Fibroblast of skin of right biceps (primary cell): ENCODE data around the gene NR1D1.

Experiments used
- DNase-seq: peaks from one replicate; pipeline ENCODE4 v3.0.0-alpha.2; 2013

NR1D1 gene

DNA sequence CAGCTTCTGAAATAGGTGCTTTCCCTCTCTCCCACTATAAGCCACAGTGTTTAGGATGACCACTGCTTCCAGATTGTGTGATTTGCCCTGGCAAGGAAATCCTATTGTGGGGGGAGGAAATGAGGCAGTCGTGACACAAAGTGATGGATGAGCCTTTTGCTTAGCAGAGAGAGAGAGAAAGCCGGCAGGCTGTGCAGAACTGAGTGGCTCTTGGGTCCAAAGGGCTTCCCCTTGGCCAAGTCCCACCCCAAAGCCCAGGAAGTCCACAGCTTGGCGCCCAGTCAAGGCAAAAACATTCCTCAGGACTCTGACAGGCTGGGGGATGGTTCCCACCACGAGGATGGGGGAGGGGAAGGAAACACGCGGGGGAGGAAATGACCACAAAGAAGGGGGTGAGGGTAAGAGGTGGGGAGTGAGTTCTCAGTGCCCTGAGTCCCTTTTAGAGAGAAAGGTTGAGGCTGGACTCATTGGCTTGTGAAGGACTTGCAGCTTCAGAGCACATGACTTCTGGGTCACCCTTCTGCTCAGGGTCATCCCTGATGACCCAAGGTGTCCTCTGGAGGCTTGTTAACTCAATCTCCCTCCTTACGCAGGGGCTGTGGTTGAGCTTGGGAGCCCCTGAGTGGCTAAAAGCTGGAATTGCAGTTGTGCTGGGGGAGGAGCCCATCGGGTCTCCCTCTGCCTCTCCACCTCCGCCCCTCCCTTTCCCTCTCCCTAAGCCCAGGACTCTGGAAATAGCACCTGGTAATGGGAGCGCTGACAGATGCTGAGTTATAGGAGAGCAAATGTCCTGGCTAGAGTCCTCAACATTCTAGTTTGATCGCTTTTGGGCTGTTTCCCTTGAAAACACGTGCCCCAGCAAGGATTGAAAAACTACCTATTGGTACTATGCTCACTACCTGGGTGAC lies 11.1 kb upstream of the NR1D1 start:
- peak; percentile 95 for DNase-seq

DNA sequence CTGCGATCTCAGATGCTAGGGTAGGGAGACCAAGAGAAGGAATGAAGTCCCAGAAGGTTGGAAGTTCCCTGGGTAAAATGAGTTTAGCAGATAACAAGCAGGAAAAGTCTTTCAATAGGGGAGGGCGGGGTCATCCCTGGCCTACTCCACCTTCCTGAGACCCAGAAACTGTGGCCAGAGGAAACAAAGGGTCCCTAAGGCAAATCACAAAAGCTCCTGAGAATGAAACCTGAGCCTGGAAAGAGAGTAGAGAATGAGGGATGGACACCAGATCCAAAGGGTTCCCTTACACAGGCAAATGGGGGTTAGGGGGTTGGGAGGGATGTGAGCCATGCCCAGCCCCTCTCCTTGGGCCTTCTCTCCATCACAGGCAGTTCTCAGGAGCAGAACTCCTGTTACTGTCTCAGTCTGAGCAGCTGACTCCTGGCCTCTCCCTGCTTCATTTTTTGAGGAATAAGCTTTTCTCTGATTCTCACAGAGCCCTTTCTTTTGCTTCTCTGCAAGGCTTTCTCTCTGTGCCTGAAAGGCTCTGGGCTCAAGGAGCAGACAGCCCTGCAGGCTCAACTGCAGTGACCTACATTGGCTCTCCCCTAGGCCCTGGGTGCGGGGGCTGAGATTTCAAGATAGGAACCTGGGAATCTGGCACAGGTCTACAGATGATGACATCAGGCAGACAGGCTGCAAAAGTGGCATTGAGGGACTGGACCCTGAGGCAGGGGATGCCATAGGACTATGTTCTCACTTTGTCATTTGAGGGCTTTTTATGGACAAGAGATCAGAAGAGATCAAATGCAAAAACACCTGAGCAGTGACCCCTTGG lies 9.8 kb upstream of the NR1D1 start:
- DNase-seq, result no peak

DNA sequence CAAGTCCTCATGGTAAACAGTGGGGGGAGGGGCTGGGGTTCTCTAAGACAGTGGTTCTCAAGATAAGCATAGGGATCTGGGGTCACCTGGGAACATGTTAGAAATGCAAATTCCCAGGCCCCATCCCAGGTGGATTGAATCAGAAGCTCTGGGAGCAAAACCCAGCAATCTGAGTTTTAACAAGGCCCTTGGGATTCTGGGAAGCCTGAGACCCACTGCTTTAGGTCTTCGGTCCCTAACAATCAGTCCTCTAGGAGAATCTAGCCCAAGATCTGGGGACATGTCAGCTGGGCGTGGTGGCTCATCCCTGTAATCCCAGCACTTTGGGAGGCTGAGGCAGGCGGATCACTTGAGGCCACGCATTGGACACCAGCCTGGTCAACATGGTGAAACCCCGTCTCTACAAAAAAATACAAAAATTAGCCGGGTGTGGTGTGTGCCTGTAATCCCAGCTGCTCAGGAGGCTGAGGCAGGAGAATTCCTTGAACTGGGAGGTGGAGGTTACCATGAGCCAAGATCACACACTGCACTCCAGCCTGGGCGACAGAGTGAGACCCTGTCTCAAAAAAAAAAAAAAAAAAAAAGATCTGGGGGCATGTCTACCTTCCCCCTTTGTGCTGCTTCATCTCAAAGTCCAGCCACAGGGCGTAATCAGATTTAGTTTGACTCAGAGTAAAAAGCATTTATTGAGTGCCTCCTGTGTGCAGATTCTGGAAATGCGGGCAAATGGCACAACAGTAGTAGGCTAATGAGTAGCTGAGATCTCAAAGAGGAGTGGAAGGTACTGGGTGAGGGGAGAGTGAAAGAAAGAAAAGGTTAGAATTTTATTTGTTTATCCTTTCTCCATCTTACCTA lies 8.8 kb upstream of the NR1D1 start:
- peak; percentile 33 for DNase-seq

DNA sequence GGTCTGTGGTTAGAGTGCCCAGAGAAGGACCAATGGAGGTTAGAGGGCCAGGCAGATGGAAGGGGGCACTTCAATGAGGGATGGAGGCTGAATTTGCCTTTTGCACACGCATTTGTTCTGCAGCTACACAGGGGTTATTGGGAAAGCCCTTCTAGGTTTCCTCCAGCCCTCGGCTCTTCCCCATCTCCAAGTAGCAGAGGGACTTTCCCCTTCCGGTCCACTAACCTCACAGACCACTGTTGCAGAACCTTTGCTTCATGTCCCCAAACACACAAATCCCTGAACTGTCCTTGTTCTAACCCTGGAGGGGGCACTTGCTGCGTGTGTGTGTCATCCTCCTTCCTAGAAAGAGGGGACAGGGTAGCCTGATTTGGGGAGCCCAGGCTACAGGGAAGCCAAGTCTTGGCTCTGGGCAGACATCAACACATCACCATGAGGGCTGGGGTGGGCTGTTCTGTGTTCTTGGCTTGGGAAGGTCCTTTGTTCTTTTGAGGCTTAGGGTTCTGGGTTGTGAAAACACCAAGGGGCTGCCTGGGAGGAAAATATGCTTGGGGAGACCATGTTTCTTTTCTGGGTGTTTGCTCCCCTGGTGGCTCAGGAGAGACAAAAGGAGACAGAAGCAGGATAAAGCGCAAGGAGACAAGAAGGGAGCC lies 7.3 kb upstream of the NR1D1 start:
- peak; percentile 37 for DNase-seq

DNA sequence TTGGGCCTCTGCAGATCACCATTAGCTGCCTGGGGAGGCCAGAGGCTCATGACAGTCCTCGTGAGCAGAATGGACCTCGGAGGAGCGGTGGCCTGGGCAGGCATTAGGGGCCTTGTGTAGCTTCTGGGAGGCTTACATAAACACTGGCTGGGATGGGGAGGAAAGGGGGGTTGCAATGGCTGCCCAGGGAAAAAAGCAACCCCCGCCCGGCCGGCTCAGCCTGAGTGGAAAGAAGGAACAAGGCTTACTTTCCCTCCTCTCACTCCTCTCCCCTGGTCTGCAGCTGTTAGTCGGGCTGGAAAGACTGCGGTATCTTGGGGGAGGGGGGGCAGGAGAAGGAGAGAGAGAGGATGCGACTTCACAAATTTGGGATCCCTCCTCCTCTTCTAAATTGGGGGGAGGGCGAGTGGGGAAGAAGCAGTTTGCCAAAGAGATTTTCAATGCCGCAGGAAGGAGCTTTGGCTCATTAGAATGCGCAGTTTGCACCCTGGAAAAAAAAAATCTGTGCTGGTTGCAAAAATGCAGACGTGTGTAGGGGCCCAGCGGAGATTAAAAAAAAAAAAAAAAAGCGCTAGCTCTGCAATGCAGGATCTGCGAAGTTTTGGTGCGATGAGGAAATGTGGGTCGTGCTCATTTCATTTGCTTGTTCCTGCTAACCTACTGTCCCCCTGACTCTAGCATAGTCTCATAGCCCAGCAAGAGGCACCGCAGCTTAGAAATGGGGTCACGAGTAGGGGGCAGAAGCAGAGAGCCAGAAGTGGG lies 6.6 kb upstream of the NR1D1 start:
- DNase-seq, result peak; percentile 75

DNA sequence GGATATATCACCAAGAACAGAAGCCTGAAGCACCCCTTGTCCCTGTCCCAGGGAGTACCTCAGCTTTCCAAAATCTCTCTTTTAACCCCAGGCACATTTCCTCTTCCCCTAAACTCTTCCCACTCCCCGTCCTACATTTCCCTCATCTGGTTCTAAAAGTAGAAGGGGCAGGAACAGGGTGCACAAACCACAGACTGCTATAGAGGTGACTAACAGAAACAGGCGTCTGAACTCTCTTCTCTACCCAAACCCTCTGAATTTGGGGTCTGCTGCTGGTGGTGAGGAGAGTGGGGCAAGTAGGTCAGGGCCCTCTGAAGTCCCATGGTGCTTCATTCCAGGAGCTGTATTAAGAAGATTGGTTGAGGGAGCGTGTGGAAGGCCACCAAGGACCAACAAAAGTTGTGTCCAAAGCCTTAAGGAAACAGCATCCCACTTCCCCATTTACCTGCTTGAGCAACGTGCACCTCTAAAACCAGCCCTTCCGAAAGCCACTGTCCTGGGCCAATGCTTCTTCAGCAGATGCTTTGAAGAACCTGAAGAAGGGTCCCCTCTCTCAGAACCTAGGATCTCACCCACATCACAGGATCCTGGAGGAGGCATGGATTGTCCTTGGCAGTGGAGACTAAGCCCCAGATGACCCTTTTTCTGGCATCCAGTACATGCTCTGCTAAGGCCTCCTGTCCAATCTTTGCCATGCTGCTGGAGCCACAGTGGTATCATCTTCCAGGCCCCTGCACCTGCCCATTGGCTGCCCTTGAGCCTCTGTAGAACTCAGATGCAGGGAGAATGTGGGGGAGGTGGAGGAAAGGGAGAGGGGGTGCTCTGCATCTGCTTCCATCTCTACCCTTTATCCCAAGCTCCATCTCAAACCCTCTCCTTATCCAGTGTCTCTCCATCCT lies 5.7 kb upstream of the NR1D1 start:
- no peak for DNase-seq

DNA sequence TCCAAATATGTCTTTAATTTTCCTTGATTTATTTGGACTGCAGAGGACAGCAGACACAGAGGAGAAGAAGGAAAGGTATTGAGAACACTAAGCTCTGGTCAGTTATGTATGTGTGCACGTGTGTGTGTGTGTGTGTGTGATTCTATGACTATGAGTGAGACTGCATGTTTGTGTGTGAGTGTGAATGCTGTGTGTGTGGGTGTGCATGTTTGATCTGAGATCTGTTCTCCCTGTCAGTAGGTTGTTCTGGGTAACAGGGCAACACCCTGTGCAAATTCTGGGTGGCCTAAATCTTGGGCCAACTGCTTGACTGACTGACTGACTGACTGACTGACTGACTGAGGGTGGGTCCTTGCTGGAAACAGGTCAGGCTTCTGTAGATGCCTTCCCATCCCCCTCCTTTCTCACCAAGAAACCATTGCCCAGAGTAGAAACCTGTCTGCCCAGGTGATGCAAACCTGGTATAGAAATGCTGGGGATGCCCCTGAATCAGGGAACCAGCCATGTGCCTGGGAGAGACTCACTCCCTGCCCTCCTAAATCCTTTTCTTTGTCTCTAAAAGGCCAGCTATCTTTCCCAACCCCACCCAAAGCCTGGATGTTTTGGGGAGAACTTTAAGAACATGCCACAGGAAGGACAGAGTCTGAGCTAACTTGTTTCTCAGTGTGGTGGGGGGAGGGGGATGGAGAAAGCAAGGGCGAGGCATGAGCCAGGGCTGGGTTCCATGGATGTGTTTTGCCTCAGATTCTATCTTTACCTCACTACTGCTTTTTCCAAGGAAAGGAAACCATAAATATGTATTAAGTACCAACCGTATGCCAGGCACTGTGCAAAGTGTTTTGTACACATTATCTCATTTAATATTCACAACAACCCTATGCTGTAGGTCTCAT lies 4.5 kb upstream of the NR1D1 start:
- no peak for DNase-seq

DNA sequence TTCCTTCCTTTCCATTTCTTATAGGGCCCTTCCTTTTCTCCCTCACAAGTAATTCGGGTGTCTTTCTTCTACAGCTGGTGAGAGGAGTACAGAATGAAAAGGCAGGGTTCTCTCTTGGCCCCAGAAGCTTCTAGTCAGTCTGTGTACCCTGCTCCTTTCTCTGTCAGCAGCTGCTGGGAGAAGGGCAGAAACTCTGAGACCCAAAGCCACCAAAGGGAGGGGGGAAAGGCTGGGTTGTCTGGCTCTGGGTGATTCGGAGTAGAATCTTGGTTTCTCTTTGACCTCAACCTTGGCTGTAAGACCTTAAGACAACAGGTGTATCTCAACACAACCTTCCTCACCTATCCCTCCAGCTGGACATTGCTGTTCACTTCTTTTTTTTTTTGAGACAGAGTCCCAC lies 3.3 kb upstream of the NR1D1 start:
- DNase-seq, result no peak

DNA sequence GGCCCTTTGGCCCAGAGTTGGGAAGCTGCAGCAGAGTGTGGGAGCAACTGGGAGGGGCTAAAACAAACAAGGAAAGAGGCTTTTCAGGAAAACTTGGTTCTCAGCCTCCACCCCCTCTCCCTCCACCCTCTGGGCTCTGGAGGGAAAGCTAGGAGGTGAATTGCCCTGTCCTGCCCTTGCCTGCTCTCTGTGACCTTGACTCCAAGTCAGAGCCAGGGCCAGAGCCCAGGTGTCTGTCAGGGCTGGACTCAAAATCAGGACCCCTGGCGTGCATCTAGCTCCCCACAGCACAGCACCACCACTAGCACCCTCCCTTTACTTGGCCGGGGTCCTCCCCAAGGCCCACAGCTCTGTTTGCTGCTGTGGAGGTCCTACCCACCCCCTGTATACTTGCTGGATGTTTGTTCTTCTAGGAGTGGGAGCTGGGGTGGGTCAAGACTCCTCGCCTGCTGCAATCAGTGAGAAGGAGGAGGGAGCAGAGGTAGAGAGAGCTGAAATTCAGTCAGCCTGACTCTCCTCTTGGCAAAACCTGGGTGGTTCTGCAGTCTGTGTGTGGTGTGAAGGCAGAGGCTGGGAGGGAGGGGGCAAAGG lies 2.8 kb upstream of the NR1D1 start:
- DNase-seq, result no peak

DNA sequence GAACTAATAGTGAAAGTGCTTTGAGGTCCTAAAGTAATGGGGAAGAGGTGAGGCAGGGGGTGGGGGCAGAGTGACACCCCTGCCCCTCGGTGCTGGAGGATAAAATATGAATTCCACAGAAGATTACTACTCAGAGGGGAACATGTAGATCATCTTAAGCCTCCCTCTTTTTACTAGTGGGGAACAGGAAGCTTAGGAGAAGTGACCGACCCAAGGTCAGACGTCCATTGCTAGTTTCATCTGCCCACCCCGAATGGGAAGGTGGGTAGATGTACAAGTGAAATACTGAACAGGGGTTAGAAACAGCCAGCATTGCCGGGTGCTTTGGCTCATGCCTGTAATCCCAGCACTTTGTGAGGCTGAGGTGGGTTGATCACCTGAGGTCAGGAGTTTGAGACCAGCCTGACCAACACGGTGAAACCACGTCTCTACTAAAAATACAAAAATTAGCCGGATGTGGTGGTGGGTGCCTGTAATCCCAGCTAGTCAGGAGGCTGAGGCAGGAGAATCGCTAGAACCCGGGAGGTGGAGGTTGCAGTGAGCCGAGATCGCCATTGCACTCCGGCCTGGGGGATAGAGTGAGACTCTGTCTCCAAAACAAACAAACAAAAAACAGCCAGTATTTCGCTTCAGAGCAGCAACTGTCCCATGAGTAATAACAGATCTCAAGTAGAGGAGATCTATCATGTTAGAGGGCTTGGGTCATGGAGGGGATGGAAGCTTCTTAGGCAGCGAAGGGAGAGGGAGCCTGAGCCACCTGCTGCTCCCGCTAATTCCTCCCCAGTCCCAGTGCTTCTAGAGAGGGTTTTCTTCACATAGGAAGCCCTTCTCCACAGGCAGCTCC lies 1.2 kb upstream of the NR1D1 start:
- no peak for DNase-seq

DNA sequence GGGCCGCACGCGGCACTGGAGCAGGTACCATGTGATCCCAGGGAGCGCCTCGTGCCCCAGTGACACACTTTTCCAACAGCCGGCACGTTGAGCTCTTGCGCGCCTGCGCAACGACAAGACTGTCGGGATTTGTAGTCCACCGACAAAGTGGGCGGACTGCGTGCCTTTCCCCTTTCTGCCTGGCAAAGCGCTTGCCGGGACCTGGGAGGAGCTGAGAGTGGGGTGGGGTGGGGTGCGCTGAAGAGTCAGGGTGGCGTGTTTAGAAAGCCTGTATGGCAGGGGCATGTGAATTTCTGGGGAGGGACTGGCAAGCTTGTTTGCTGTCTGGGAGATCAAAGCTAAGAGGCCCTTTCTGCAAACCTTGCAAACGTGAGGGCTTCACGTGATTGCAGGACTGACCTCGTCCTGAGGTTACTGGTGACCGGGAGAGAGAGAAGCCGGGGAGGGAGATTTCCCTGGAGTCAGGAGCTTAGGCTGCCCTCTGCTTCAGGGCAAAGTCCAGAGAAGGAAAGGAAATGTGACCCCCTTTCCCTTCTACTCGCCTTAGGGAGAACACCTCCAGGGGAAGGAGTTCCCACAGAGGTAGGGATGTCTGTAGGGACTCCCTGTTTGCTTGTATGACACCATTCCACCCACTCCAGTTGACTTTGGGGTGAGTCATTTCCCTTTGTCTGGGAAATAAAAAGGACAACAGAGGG lies 429 bp upstream of the NR1D1 start:
- peak; percentile 99 for DNase-seq

DNA sequence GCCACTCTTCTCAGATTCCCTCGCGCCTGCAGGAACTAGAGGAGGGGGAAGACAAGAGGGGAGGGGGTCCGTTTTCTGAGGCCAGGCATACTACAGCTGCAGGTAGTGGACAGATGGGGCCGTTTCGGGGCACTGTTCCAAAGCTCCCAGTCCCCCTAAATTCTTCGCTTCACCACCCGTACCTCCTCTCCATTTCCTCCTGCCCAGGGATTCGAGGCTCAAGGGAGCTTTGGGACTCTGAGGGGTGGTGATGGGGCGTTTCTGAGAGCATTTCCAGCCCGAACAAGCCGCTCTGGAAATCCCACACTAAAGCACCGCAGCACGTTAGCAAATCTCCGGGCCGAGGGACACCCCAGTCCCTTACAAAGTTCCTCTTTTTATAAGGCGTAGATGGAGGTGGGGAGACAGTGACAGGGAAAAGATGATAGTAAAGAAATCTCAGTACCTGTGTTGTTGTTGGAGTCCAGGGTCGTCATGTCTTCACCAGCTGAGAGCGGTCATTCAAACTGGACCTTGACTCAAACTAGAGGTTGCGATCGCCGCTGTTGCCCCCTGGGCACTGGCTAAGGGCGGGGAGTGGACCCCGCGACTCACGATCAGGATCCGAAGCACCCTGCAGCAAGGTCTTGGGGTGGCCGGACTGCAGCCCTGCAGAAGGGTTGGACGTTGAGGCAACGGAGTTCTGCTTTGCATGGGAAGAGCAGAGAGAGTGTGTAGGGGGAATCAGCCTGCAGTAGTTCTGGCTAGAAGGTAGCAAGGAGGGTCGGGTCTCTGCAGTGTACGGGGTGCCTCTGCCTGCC lies 570 bp downstream of the NR1D1 start:
- no peak for DNase-seq

DNA sequence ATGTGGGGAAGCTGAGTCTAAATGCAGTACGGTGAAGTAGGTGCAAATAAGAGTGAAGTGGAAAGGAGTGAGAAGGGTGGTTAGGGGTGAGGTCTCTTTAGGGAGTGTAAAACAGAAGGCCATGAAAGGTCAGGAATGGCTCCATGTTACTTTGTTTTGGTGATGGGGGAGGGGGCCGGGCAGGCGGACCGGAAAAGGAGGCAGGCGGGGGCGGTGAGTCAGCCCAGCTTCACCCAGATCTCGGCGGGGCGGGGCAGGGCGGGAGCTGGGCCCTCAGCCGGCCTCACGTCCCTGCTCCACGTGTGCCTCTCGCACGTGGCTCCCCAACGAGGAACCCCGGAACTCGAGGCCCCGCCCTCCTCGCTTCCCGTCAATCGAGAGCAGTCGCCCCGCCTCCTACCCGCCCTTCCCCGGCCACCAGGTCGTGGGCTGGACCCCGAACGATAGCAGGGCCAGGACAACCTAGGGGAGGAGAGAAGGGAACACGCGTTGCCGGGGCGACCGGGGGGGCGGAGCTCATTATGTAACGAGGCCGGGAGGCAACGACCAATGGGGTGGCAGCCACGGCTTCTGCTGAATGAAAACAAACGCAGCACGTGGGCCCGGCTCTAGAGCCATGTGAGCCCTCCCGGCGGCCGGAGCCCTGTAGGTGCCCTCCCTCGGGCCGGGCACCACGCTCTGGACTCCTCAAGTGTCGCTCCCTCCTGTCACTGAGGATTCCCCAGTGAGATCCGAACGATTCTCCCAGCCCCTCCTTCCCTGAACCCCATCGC lies 1.4 kb downstream of the NR1D1 start:
- peak; percentile 99 for DNase-seq

DNA sequence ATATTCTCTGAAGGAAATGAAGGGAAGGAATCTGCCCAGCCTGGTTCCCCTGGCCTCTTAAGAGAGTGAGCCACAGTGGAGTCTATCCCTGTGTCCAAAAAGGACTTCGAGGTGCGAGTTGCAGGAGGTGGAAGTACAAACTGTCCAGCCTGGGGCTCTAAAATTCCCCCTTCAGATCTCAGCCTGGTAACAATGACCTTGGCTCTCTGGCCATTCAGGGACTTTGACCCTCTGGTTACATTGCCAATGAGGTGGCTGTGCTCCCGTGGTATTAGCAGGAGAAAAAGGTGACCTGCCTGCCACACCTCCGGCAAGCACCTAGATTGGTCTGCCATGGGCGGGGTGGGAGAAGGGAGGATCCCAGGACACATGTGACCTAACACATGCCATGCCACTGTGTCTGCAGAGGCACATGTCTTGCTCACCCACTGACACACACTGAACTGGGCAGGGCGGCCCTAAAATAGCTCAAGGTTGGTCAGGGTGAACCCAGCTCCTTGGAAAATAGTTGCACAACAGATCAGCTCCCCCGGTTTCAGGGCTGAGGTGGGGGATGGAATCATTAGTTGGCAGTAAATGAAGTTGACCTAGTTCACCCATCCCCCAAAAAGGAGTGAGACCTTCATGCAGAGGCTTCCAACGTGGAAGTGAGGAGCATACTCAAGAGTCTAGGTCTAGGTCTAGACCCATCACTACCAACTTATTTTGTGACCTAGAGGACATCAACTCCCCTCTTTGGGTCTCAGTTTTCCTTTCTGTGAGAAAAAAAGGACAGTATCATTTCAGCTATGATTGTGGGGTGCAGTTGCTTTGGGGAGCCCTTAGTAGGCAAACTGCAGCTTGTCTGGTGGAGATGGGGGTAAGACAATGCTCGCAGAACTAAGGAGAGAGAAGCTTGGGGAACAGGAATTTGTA lies 2.2 kb downstream of the NR1D1 start:
- peak; percentile 62 for DNase-seq

DNA sequence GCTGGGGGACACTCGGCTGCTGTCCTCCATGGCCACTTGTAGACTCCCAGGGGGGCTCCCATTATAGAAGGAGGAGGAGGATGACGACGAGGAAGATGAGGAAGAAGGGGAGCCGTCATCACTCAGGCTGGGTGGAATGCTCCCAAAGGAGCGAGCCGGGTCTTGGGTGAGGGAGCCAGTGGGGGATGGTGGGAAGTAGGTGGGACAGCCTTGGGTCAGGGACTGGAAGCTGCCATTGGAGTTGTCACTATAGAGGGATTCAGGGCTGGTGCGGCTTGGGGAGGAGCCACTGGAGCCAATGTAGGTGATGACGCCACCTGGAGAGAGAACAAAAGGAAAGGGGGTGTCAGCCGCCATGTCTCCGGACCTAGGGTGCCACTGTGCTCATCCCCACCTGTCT lies 3.3 kb downstream of the NR1D1 start:
- DNase-seq, result no peak
